ENCODE results near the gene ANKRD55. TPM values are rescaled to one million over a fixed set of nuclear protein-coding genes. Genes with fewer than 3 reads are reported as not detected.
"Not testable (repeated sequence)": the region's sequence is repeated elsewhere in the genome, so short reads cannot be mapped to it uniquely, and the experiment has no call there.

The ANKRD55 gene
- total RNA-seq, 1 experiment from 2014 or later: not detected

GRCh38 chr5:56152437-56152836 lies 80.7 kb downstream of the ANKRD55 start:
- Mint-ChIP-seq H3K27ac (no peak overlapping the region), H3K9me3 (no peaks in the 10 kb centered on the region), H3K27me3 (ENCODE audit: low read depth) (peaks cover 9% of the 10 kb centered on the region; the same call in 1 of the 2 replicates), H3K4me1 (peaks cover 29% of the 10 kb centered on the region), H3K4me3 (no peak overlapping the region), H3K36me3 (no peaks in the 10 kb centered on the region)
- DNase-seq (ENCODE audit: low spot score): no peak
- no peak for ATAC-seq
- ChIA-PET CTCF (no interaction called here), POLR2A (no interaction called here)
- TF ChIP-seq SMAD3 (CRISPR knock-in tag; IDR thresholded peaks at IDR 0.05; ENCODE audit: borderline replicate concordance): no peak
- TF ChIP-seq, protein P1, sequence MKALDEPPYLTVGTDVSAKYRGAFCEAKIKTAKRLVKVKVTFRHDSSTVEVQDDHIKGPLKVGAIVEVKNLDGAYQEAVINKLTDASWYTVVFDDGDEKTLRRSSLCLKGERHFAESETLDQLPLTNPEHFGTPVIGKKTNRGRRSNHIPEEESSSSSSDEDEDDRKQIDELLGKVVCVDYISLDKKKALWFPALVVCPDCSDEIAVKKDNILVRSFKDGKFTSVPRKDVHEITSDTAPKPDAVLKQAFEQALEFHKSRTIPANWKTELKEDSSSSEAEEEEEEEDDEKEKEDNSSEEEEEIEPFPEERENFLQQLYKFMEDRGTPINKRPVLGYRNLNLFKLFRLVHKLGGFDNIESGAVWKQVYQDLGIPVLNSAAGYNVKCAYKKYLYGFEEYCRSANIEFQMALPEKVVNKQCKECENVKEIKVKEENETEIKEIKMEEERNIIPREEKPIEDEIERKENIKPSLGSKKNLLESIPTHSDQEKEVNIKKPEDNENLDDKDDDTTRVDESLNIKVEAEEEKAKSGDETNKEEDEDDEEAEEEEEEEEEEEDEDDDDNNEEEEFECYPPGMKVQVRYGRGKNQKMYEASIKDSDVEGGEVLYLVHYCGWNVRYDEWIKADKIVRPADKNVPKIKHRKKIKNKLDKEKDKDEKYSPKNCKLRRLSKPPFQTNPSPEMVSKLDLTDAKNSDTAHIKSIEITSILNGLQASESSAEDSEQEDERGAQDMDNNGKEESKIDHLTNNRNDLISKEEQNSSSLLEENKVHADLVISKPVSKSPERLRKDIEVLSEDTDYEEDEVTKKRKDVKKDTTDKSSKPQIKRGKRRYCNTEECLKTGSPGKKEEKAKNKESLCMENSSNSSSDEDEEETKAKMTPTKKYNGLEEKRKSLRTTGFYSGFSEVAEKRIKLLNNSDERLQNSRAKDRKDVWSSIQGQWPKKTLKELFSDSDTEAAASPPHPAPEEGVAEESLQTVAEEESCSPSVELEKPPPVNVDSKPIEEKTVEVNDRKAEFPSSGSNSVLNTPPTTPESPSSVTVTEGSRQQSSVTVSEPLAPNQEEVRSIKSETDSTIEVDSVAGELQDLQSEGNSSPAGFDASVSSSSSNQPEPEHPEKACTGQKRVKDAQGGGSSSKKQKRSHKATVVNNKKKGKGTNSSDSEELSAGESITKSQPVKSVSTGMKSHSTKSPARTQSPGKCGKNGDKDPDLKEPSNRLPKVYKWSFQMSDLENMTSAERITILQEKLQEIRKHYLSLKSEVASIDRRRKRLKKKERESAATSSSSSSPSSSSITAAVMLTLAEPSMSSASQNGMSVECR (CRISPR knock-in tag; IDR thresholded peaks at IDR 0.05; ENCODE audit: borderline replicate concordance): no peak
- no peak for TF ChIP-seq USF2 (CRISPR knock-in tag; IDR thresholded peaks at IDR 0.05)
- TF ChIP-seq IRF1 (CRISPR knock-in tag; IDR thresholded peaks at IDR 0.05): no peak
- TF ChIP-seq CBFB (CRISPR knock-in tag; IDR thresholded peaks at IDR 0.05; ENCODE audit: low read depth): no peak
- TF ChIP-seq, protein P2, sequence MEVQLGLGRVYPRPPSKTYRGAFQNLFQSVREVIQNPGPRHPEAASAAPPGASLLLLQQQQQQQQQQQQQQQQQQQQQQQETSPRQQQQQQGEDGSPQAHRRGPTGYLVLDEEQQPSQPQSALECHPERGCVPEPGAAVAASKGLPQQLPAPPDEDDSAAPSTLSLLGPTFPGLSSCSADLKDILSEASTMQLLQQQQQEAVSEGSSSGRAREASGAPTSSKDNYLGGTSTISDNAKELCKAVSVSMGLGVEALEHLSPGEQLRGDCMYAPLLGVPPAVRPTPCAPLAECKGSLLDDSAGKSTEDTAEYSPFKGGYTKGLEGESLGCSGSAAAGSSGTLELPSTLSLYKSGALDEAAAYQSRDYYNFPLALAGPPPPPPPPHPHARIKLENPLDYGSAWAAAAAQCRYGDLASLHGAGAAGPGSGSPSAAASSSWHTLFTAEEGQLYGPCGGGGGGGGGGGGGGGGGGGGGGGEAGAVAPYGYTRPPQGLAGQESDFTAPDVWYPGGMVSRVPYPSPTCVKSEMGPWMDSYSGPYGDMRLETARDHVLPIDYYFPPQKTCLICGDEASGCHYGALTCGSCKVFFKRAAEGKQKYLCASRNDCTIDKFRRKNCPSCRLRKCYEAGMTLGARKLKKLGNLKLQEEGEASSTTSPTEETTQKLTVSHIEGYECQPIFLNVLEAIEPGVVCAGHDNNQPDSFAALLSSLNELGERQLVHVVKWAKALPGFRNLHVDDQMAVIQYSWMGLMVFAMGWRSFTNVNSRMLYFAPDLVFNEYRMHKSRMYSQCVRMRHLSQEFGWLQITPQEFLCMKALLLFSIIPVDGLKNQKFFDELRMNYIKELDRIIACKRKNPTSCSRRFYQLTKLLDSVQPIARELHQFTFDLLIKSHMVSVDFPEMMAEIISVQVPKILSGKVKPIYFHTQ (CRISPR knock-in tag; IDR thresholded peaks at IDR 0.05): no peak
- TF ChIP-seq, protein P3, sequence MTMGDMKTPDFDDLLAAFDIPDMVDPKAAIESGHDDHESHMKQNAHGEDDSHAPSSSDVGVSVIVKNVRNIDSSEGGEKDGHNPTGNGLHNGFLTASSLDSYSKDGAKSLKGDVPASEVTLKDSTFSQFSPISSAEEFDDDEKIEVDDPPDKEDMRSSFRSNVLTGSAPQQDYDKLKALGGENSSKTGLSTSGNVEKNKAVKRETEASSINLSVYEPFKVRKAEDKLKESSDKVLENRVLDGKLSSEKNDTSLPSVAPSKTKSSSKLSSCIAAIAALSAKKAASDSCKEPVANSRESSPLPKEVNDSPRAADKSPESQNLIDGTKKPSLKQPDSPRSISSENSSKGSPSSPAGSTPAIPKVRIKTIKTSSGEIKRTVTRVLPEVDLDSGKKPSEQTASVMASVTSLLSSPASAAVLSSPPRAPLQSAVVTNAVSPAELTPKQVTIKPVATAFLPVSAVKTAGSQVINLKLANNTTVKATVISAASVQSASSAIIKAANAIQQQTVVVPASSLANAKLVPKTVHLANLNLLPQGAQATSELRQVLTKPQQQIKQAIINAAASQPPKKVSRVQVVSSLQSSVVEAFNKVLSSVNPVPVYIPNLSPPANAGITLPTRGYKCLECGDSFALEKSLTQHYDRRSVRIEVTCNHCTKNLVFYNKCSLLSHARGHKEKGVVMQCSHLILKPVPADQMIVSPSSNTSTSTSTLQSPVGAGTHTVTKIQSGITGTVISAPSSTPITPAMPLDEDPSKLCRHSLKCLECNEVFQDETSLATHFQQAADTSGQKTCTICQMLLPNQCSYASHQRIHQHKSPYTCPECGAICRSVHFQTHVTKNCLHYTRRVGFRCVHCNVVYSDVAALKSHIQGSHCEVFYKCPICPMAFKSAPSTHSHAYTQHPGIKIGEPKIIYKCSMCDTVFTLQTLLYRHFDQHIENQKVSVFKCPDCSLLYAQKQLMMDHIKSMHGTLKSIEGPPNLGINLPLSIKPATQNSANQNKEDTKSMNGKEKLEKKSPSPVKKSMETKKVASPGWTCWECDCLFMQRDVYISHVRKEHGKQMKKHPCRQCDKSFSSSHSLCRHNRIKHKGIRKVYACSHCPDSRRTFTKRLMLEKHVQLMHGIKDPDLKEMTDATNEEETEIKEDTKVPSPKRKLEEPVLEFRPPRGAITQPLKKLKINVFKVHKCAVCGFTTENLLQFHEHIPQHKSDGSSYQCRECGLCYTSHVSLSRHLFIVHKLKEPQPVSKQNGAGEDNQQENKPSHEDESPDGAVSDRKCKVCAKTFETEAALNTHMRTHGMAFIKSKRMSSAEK (CRISPR knock-in tag; IDR thresholded peaks at IDR 0.05; ENCODE audit: borderline replicate concordance): no peak
- no peak for TF ChIP-seq NR3C1 (CRISPR knock-in tag; conservative IDR thresholded peaks at IDR 0.05; ENCODE audit: low read depth)
- TF ChIP-seq, protein P4, sequence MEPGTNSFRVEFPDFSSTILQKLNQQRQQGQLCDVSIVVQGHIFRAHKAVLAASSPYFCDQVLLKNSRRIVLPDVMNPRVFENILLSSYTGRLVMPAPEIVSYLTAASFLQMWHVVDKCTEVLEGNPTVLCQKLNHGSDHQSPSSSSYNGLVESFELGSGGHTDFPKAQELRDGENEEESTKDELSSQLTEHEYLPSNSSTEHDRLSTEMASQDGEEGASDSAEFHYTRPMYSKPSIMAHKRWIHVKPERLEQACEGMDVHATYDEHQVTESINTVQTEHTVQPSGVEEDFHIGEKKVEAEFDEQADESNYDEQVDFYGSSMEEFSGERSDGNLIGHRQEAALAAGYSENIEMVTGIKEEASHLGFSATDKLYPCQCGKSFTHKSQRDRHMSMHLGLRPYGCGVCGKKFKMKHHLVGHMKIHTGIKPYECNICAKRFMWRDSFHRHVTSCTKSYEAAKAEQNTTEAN (CRISPR knock-in tag; IDR thresholded peaks at IDR 0.05): no peak
- TF ChIP-seq GRHL2 (CRISPR knock-in tag; IDR thresholded peaks at IDR 0.05; ENCODE audit: insufficient replicate concordance, severe bottlenecking): no peak
- no peak for TF ChIP-seq ZNF219 (CRISPR knock-in tag; IDR thresholded peaks at IDR 0.05; ENCODE audit: borderline replicate concordance)
- TF ChIP-seq PREB (CRISPR knock-in tag; IDR thresholded peaks at IDR 0.05; ENCODE audit: borderline replicate concordance): no peak
- no peak for TF ChIP-seq MYBL2 (CRISPR knock-in tag; IDR thresholded peaks at IDR 0.05)
- no peak for TF ChIP-seq IRF2 (CRISPR knock-in tag; IDR thresholded peaks at IDR 0.05; ENCODE audit: borderline replicate concordance, low read depth)
- no peak for TF ChIP-seq ZNF263 (CRISPR knock-in tag; IDR thresholded peaks at IDR 0.05; ENCODE audit: low read depth)
- no peak for TF ChIP-seq ELF4 (CRISPR knock-in tag; IDR thresholded peaks at IDR 0.05; ENCODE audit: low read depth)
- no peak for TF ChIP-seq E2F1 (CRISPR knock-in tag; IDR thresholded peaks at IDR 0.05)

- H3K9me3 Mint-ChIP-seq; H3K4me3 Mint-ChIP-seq; H3K27ac Mint-ChIP-seq; CTCF ChIA-PET; DNase-seq (ENCODE audit: low spot score); POLR2A ChIA-PET; H3K27me3 Mint-ChIP-seq (ENCODE audit: low read depth); H3K36me3 Mint-ChIP-seq; ATAC-seq: not testable (repeated sequence)
- peaks cover 13% of the 10 kb centered on the region for H3K4me1 Mint-ChIP-seq
Observed at GRCh38 chr5:56150756-56151155, 82.4 kb downstream of the ANKRD55 start.

All from WTC11 (cell line).